SK-N-SH treated with all-trans-retinoic acid at 6 μM for 48 hours (cell line): ENCODE measurements around the gene HEPHL1.

Experiments
- ATAC-seq: fragments of 200-7000 bp; cut with Tn5 transposase; 3 replicates; pipeline ENCODE4 v1.9.1; 2020; ENCODE audit warnings: mild to moderate bottlenecking, moderate library complexity
- ARNTL ChIP-seq: fragments of 450-650 bp; formaldehyde crosslinking; IDR thresholded peaks from 2 replicates; pipeline ENCODE4 v1.5.0; 2020; ENCODE audit warnings: low read depth, mild to moderate bottlenecking, moderate library complexity, borderline replicate concordance
- BACH2 ChIP-seq: fragments of 250-450 bp; sonication (Bioruptor Pico); IDR thresholded peaks from 2 replicates; pipeline ENCODE4 v1.9.0; 2021; ENCODE audit warnings: mild to moderate bottlenecking, borderline replicate concordance
- CREB5 ChIP-seq: fragments of 250-450 bp; sonication (Bioruptor Pico); IDR thresholded peaks from 2 replicates; pipeline ENCODE4 v1.5.1; 2020; ENCODE audit warnings: low read depth, mild to moderate bottlenecking, moderate library complexity
- ESRRG ChIP-seq: fragments of 250-450 bp; sonication (Bioruptor Pico); IDR thresholded peaks from 2 replicates; pipeline ENCODE4 v1.6.1; 2021; ENCODE audit warnings: mild to moderate bottlenecking
- GLIS3 ChIP-seq: fragments of 250-450 bp; sonication (Bioruptor Pico); IDR thresholded peaks from 2 replicates; pipeline ENCODE4 v1.5.0; 2020; ENCODE audit warnings: mild to moderate bottlenecking, moderate library complexity
- ISL1 ChIP-seq: fragments of 250-450 bp; sonication (Bioruptor Pico); IDR thresholded peaks from 2 replicates; pipeline ENCODE4 v2.1.2; 2022; ENCODE audit warnings: mild to moderate bottlenecking, moderate library complexity
- PATZ1 ChIP-seq: fragments of 250-450 bp; sonication (Bioruptor Pico); IDR thresholded peaks from 2 replicates; pipeline ENCODE4 v1.8.0; 2020; ENCODE audit warnings: mild to moderate bottlenecking, moderate library complexity, borderline replicate concordance
- POU6F1 ChIP-seq: fragments of 250-450 bp; sonication (Bioruptor Pico); IDR thresholded peaks from 2 replicates; pipeline ENCODE4 v1.8.0; 2021; ENCODE audit warnings: low read depth, mild to moderate bottlenecking, moderate library complexity, borderline replicate concordance
- PPARA ChIP-seq: fragments of 250-450 bp; sonication (Bioruptor Pico); IDR thresholded peaks from 2 replicates; pipeline ENCODE4 v1.5.0; 2020; ENCODE audit warnings: mild to moderate bottlenecking, borderline replicate concordance
- RARB ChIP-seq: fragments of 250-450 bp; sonication (Bioruptor Pico); IDR thresholded peaks from 2 replicates; pipeline ENCODE4 v1.8.0; 2021; ENCODE audit warnings: mild to moderate bottlenecking, moderate library complexity
- SNAI2 ChIP-seq: fragments of 250-450 bp; sonication (Bioruptor Pico); IDR thresholded peaks from 2 replicates; pipeline ENCODE4 v1.5.0; 2020; ENCODE audit warnings: mild to moderate bottlenecking, moderate library complexity
- TOX ChIP-seq: fragments of 250-450 bp; sonication (Bioruptor Pico); IDR thresholded peaks from 2 replicates; pipeline ENCODE4 v1.8.0; 2021; ENCODE audit warnings: mild to moderate bottlenecking, moderate library complexity, borderline replicate concordance
- TSHZ2 ChIP-seq: fragments of 250-450 bp; sonication (Bioruptor Pico); IDR thresholded peaks from 2 replicates; pipeline ENCODE4 v1.5.0; 2020; ENCODE audit warnings: mild to moderate bottlenecking, moderate library complexity
- ZC3H10 ChIP-seq: fragments of 250-450 bp; sonication (Bioruptor Pico); IDR thresholded peaks from 2 replicates; pipeline ENCODE4 v1.5.1; 2021; ENCODE audit warnings: mild to moderate bottlenecking, moderate library complexity
- ZFP3 ChIP-seq: fragments of 250-450 bp; sonication (Bioruptor Pico); IDR thresholded peaks from 2 replicates; pipeline ENCODE4 v1.5.0; 2020; ENCODE audit warnings: mild to moderate bottlenecking, moderate library complexity
- ZFP30 ChIP-seq: fragments of 450-650 bp; formaldehyde crosslinking; IDR thresholded peaks from 2 replicates; pipeline ENCODE4 v1.5.0; 2022; ENCODE audit warnings: mild to moderate bottlenecking, moderate library complexity
- ZNF8 ChIP-seq: fragments of 450-650 bp; formaldehyde crosslinking; IDR thresholded peaks from 2 replicates; pipeline ENCODE4 v1.5.0; 2020; ENCODE audit warnings: mild to moderate bottlenecking, moderate library complexity
- TF ChIP-seq, protein P1 (sequence below): fragments of 250-450 bp; sonication (Bioruptor Pico); IDR thresholded peaks from 2 replicates; pipeline ENCODE4 v1.5.1; 2021; ENCODE audit warnings: mild to moderate bottlenecking, moderate library complexity

The HEPHL1 gene

DNA sequence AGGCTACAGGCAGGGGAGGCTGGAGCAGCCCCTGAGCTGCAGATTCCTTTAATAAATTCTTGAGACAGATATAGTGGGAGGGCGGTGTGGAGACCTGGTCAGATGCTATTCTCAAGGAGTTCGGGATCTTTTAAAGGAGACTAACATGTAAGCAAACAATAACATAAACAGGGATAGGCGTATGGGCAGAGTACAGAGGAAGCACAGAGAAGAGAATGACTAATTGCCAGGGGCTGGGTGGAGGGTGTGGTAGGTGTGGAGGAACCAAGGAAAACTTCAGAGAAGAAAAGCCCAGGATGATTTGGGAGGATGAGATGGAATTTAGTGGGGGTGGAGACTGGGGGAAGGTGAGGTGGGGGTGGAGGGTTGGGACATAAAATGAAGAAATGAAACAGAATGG, 9.7 kb upstream of the HEPHL1 start:
- TF ChIP-seq PPARA (CRISPR knock-in tag), result no peak
- TF ChIP-seq CREB5 (CRISPR knock-in tag), result no peak
- no peak for TF ChIP-seq TOX (CRISPR knock-in tag)
- TF ChIP-seq ISL1 (CRISPR knock-in tag), result no peak
- no peak for TF ChIP-seq POU6F1
- TF ChIP-seq ZFP30 (CRISPR knock-in tag), result no peak
- TF ChIP-seq BACH2 (CRISPR knock-in tag), result no peak
- TF ChIP-seq, all 23 proteins: peak for 0

GRCh38 chr11:94017446-94017845, 3.7 kb upstream of the HEPHL1 start:
- ATAC-seq, result no peak

More for the DNA sequence above, 9.7 kb upstream of the HEPHL1 start:
- no peak for ATAC-seq

More at GRCh38 chr11:94017446-94017845, 3.7 kb upstream of the HEPHL1 start:
- no peak for TF ChIP-seq ZFP3 (CRISPR knock-in tag)
- no peak for TF ChIP-seq ZC3H10 (CRISPR knock-in tag)
- TF ChIP-seq PATZ1 (CRISPR knock-in tag), result no peak
- TF ChIP-seq ESRRG, result no peak
- TF ChIP-seq RARB (CRISPR knock-in tag), result no peak
- TF ChIP-seq, protein P1, sequence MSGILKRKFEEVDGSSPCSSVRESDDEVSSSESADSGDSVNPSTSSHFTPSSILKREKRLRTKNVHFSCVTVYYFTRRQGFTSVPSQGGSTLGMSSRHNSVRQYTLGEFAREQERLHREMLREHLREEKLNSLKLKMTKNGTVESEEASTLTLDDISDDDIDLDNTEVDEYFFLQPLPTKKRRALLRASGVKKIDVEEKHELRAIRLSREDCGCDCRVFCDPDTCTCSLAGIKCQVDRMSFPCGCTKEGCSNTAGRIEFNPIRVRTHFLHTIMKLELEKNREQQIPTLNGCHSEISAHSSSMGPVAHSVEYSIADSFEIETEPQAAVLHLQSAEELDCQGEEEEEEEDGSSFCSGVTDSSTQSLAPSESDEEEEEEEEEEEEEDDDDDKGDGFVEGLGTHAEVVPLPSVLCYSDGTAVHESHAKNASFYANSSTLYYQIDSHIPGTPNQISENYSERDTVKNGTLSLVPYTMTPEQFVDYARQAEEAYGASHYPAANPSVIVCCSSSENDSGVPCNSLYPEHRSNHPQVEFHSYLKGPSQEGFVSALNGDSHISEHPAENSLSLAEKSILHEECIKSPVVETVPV (CRISPR knock-in tag), result no peak
- no peak for TF ChIP-seq ARNTL (CRISPR knock-in tag)
- no peak for TF ChIP-seq GLIS3 (CRISPR knock-in tag)
- no peak for TF ChIP-seq ZNF8 (CRISPR knock-in tag)
- TF ChIP-seq POU6F1, result no peak
- no peak for TF ChIP-seq SNAI2 (CRISPR knock-in tag)
- TF ChIP-seq TSHZ2 (CRISPR knock-in tag), result no peak
- no peak for TF ChIP-seq BACH2 (CRISPR knock-in tag)
